GM12873 (cell line): ENCODE data around the gene ANGPTL7.

ENCODE experiments used
- CTCF ChIP-seq: IDR thresholded peaks from 2 replicates; pipeline ENCODE4 v1.5.1; 2012; ENCODE audit warnings: low read depth, mild to moderate bottlenecking, moderate library complexity, low read length, control low read depth; ENCODE audit not compliant: insufficient read depth; ENCODE audit errors: missing control alignments

Gene ANGPTL7, protein sequence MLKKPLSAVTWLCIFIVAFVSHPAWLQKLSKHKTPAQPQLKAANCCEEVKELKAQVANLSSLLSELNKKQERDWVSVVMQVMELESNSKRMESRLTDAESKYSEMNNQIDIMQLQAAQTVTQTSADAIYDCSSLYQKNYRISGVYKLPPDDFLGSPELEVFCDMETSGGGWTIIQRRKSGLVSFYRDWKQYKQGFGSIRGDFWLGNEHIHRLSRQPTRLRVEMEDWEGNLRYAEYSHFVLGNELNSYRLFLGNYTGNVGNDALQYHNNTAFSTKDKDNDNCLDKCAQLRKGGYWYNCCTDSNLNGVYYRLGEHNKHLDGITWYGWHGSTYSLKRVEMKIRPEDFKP

GRCh38 chr1:11188858-11189451, at the start of gene ANGPTL7:
Gene ANGPTL7 (plus strand): TSS chr1:11189355. CDS start chr1:11189580, 225 bp downstream.
- no peak for TF ChIP-seq CTCF

DNA sequence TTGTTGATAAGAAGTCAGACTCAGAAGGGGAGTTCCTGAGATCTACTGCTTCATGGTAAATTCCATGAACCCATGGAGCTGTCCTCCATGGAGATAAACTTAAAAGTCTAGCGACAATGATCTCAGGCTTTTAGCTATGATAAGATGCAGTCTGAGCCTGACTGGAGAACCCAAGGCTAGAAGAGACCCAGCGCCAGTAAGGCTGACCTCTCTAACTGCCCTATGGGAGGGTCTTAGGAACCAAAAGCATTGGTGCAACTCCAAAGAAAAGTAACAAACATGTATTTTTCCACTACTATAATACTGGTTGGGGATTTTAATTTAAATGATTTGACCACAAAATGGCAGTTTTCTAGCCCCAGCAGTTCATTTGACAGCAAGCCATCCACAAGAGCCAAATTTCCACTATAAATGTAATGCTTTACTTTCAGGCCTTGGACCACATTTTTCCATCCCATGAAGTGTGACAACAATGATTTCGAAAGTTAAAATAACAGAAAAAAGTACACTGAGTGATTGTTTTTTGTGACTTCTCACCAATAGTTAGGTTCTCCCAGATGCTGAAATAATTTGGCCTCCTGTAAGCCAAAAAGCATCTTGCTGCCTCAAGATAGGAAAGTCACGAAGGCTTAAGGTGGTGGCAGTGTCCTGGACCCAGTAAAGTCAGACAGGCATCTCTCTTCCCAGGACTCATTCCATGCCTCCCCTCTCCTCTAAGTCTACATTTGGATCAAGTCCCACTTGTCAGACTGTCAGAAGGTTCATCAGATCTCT, 46.4 kb upstream of the ANGPTL7 start:
- no peak for TF ChIP-seq CTCF

DNA sequence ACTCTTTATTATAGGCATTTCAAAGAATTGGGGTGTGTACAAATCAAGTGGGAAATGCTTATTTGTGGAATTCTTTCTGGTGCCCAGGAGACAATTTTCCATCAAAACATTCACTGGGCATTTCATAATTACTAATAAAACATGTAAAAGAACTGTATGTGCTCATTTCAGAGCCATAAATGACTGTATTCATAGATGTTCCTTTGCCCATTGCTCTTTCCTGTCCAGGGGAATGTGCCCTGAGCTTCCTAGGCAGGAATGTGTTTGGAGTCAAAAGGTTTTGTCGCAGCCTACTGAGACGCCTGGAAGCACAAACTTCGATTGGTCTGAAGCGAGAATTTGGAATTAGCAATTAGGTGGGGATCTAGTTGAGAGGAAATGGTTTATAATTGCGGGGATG, 45.8 kb upstream of the ANGPTL7 start:
- TF ChIP-seq CTCF: no peak

DNA sequence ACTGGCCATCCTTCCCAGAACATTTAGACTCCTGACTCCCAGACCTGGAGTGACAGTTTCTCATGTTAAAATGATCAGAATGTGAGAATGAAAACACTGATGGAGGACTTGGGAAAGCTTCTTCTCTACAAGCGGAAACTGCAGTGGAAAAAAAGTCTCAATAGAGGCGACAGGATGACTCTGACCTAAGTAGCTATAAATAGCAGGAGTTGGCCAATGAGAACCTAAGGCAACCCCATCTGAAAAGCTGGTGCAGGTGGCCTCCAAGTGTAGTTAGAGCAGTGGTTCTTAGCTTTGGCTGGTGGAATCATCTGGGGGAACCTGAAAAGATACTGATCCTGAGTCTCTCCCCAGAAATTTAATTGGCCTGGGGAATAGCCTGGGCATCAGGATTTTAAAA, 45.2 kb upstream of the ANGPTL7 start:
- no peak for TF ChIP-seq CTCF

DNA sequence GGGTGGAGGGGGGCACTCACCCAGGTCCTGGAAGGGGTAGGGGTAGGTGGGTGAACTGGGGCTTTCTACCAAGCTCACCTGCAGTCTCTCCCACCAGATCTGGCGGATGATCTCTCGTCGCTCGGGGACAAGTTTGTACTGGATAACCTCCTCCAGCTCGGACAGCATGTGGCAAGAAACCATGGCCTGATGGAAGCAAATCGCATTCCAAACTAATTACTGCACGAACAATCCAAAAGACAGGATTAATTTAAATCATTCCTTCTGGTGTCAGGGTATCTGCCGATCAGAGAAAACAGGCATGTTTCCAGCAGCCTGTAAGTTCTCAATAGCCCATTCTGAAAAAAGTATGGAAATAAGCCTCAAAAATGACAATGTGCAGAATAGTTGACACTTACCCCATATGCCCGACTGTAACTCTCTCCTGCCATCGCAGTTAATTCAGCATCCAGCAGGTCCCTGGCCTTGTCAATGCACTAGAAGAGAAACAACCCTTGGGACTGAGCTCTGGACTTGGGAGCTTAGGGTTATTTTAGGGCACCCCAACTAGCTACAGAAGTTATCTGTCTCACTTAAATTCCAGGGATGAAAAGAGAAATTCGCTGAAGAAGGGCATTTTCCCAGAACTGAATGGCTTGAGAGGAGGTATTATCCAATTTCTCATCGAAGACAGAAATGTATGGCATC, 44.4 kb upstream of the ANGPTL7 start:
- TF ChIP-seq CTCF: no peak

- no peak for TF ChIP-seq CTCF
Observed at GRCh38 chr1:11145741-11146140, 43.4 kb upstream of the ANGPTL7 start.
